Fibroblast of lung (primary cell): ENCODE measurements around the gene TSPOAP1. TPM values are rescaled to one million over a fixed set of nuclear protein-coding genes. Genes with fewer than 3 reads are reported as not detected.

ENCODE experiments used
- DNase-seq, 2 donors: peaks; one replicate each; pipeline versions ENCODE4 v3.0.0 to v3.0.0-alpha.2; 2010; ENCODE audit warnings: low read depth in 2 of 2
- H2AFZ ChIP-seq: 2 replicates; pipeline ENCODE4 v1.5.1; 2012; ENCODE audit warnings: low read length, control low read depth, inconsistent platforms
- H3K27ac ChIP-seq: 2 replicates; pipeline ENCODE4 v1.5.1; 2011; ENCODE audit warnings: low read length, control low read depth; ENCODE audit not compliant: insufficient read depth
- H3K27me3 ChIP-seq: 2 replicates; pipeline ENCODE4 v1.5.1; 2011; ENCODE audit warnings: mild to moderate bottlenecking, low read length; ENCODE audit not compliant: control insufficient read depth, insufficient read depth
- H3K36me3 ChIP-seq: 2 replicates; pipeline ENCODE4 v1.5.1; 2011; ENCODE audit warnings: low read length; ENCODE audit not compliant: control insufficient read depth, insufficient read depth
- H3K4me1 ChIP-seq: 2 replicates; pipeline ENCODE4 v1.5.1; 2011; ENCODE audit warnings: low read length; ENCODE audit not compliant: control insufficient read depth, insufficient read depth; ENCODE audit errors: extremely low read depth
- H3K4me2 ChIP-seq: 2 replicates; pipeline ENCODE4 v1.5.1; 2011; ENCODE audit warnings: low read length, control low read depth; ENCODE audit not compliant: insufficient read depth; ENCODE audit errors: extremely low read depth
- H3K4me3 ChIP-seq, 4 experiments: fragments of 200-600 bp in 1 of 4; sonication (generic) in 1 of 4; replicated peaks in 1 of 4; 2 replicates each; pipeline ENCODE4 v1.5.1; 2011 to 2016; ENCODE audit warnings: low read length in 4 of 4, low read depth in 3 of 4, mild to moderate bottlenecking in 3 of 4, control low read depth in 2 of 4, inconsistent platforms in 1 of 4, mixed read lengths in 1 of 4; ENCODE audit not compliant: insufficient read depth in 1 of 4; ENCODE audit errors: control extremely low read depth in 1 of 4
- H3K79me2 ChIP-seq: 2 replicates; pipeline ENCODE4 v1.5.1; 2012; ENCODE audit warnings: mild to moderate bottlenecking, low read length, inconsistent platforms; ENCODE audit not compliant: control insufficient read depth, insufficient read depth
- H3K9ac ChIP-seq: 2 replicates; pipeline ENCODE4 v1.5.1; 2011; ENCODE audit warnings: mild to moderate bottlenecking, low read length, control low read depth; ENCODE audit not compliant: insufficient read depth
- H3K9me3 ChIP-seq: 2 replicates; pipeline ENCODE4 v1.5.1; 2012; ENCODE audit warnings: low read depth, low read length; ENCODE audit not compliant: control insufficient read depth, insufficient read depth
- H4K20me1 ChIP-seq: 2 replicates; pipeline ENCODE4 v1.5.1; 2011; ENCODE audit warnings: low read length; ENCODE audit not compliant: control insufficient read depth, insufficient read depth; ENCODE audit errors: extremely low read depth
- CTCF ChIP-seq, 2 donors: IDR thresholded peaks in 1 of 2; conservative IDR thresholded peaks in 1 of 2; 1 replicate in 1 of 2; 2 replicates in 1 of 2; pipeline ENCODE4 v1.5.1; 2011 to 2012; ENCODE audit warnings: low read length in 2 of 2, control low read depth in 1 of 2, inconsistent platforms in 1 of 2, low read depth in 1 of 2, mild to moderate bottlenecking in 1 of 2
- EZH2 ChIP-seq: IDR thresholded peaks from 2 replicates; pipeline ENCODE4 v1.5.1; 2012; ENCODE audit warnings: low read length, control low read depth, mild to moderate bottlenecking; ENCODE audit errors: missing control alignments
- polyA plus RNA-seq, 2 donors: library from polyadenylated mRNA; depleted of rRNA in 1 of 2; stranded (reverse) in 1 of 2; unstranded in 1 of 2; fragments of >200 nt; gene quantifications; 2 replicates each; pipeline ENCODE4 v1.2.1, GENCODE V29; 2011 to 2012; ENCODE audit warnings: missing spikeins in 1 of 2
- total RNA-seq: library from RNA; depleted of rRNA; stranded (reverse); fragments of >200 nt; gene quantifications from 2 replicates; pipeline ENCODE4 v1.2.1, GENCODE V29; 2014

The TSPOAP1 gene
- total and polyA plus RNA-seq, 2 donors (not counting 1 experiment from before 2014, with no cell fraction given) = 0.23 to 4.0 TPM

DNA sequence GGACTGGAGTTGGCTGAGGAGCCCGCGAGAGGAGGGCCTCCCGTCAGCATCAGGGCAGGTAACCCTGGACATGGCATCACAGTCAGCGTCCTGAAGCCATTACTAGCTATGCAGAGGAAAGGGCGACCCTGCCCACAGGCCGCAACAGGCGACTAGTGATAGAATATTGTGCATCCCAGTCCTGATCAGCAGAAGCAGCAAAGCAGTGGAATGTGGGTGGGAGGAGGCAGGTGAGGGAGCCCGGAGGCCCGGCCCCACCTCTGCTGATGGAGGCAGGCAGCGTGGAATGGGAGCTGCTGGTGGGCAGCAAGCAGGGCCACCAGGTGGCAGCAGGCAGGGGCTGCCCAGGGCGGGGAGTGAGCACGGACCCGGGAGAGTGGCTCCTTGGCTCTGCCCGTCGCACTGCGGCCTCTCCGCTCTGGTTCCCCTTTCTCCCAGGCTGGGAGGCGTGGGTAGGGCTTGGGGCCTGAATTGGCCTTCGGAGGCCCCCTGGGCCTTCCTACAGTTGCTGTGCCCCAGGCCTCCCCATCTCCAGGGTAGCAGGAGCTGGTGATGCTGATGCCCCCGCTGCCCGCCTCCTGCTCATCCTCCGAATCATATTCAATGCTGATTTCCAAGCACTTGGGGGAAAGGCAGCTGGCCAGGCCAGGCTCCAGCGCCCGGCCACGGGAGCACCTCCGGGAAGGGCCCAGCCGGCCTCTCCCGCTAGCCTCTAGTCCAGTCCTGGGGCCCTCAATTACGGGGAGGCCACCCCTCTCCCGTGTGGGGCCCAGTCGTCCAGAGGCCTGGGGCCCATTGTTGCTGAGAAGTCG lies 20.2 kb downstream of the TSPOAP1 start:
- H3K27ac ChIP-seq = no peak overlapping the region
- no peak for DNase-seq
- H3K36me3 ChIP-seq = no peaks in the 10 kb centered on the region
- no peak overlapping the region for H2AFZ ChIP-seq
- no peaks in the 10 kb centered on the region for H3K4me1 ChIP-seq
- H3K9ac ChIP-seq = no peak overlapping the region
- no peaks in the 10 kb centered on the region for H3K79me2 ChIP-seq
- no peaks in the 10 kb centered on the region for H4K20me1 ChIP-seq
- H3K4me3 ChIP-seq = no peak overlapping the region
- H3K27me3 ChIP-seq = no peaks in the 10 kb centered on the region
- TF ChIP-seq CTCF (conservative IDR thresholded peaks at IDR 0.05 in 1 of 2, IDR thresholded peaks at IDR 0.05 in 1 of 2; ENCODE audit: low read depth in 1 of 2, low read length in 2 of 2) (peak in 1 of 2 donors; percentile 21), EZH2 (no peak)
- no peaks in the 10 kb centered on the region for H3K9me3 ChIP-seq
- H3K4me2 ChIP-seq = no peak overlapping the region

- Histone ChIP-seq H3K79me2 (no peaks in the 10 kb centered on the region), H2AFZ (no peak overlapping the region), H3K4me3 (no peak overlapping the region), H3K27me3 (no peaks in the 10 kb centered on the region), H3K36me3 (no peaks in the 10 kb centered on the region), H3K4me1 (no peaks in the 10 kb centered on the region), H3K27ac (no peak overlapping the region), H3K9me3 (no peaks in the 10 kb centered on the region), H3K4me2 (no peak overlapping the region), H4K20me1 (no peaks in the 10 kb centered on the region), H3K9ac (no peak overlapping the region)
- DNase-seq = no peak
- TF ChIP-seq EZH2 = no peak
- TF ChIP-seq CTCF (conservative IDR thresholded peaks at IDR 0.05 in 1 of 2, IDR thresholded peaks at IDR 0.05 in 1 of 2; ENCODE audit: low read depth in 1 of 2, low read length in 2 of 2) = no peak
Measured at GRCh38 chr17:58307468-58308172, 21.0 kb downstream of the TSPOAP1 start.

- Histone ChIP-seq H3K27ac (no peak overlapping the region), H3K4me2 (no peak overlapping the region), H3K36me3 (no peaks in the 10 kb centered on the region), H4K20me1 (no peaks in the 10 kb centered on the region), H3K9ac (no peak overlapping the region), H2AFZ (no peak overlapping the region), H3K27me3 (no peaks in the 10 kb centered on the region), H3K4me1 (no peaks in the 10 kb centered on the region), H3K9me3 (no peaks in the 10 kb centered on the region), H3K4me3 (no peak overlapping the region), H3K79me2 (no peaks in the 10 kb centered on the region)
- DNase-seq = no peak
- TF ChIP-seq EZH2 (no peak), CTCF (conservative IDR thresholded peaks at IDR 0.05 in 1 of 2, IDR thresholded peaks at IDR 0.05 in 1 of 2; ENCODE audit: low read depth in 1 of 2, low read length in 2 of 2) (no peak)
Measured at GRCh38 chr17:58306131-58306951, 22.3 kb downstream of the TSPOAP1 start.
